GM19438 (cell line): ENCODE results near the gene EXOC6B.

Experiments
- ATAC-seq: cut with Tn5 transposase; IDR thresholded peaks from one replicate; pipeline ENCODE4 v1.9.1; 2021; ENCODE audit warnings: low read depth; ENCODE audit not compliant: unreplicated experiment

The EXOC6B gene

DNA sequence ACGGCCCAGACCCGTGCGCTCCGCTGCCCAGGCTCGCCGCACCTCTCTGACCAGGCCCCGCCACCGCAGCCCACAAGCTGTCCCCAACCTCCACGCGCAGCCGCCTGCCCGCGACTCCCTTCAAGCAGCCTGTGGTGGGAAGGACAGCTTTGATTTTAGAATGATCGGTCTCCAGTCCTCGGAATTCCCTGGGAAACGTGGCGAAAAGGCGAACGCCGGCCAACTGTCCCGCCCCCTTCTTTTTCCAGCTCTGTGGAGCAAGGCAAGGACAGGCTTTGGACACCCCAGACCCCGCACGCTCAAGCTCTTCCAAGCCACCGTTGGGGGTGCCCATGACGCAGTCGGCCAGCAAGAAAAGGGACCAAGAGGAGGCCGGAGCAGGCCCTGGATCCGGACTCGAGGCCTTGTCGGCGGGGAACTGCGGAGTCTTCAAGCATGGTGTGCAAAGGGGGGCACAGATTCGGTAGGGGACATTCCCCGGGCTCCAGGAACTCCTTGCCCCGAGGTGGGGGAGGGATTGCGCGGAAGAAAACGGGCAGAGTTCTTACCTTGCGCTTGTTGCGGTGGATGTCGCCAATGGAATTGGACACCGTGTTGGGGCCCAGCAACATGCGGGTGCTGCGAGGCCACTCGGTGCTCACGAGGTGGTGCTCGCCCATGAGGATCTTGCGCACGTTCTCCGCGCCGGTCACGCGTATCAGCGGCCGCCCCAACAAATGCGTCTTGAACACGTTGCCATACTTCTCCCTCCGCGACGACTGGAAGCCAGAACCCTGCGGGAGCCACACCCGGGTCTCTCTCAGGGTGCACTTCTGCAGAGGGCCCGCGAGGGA lies 682.2 kb downstream of the EXOC6B start:
- no peak for ATAC-seq

DNA sequence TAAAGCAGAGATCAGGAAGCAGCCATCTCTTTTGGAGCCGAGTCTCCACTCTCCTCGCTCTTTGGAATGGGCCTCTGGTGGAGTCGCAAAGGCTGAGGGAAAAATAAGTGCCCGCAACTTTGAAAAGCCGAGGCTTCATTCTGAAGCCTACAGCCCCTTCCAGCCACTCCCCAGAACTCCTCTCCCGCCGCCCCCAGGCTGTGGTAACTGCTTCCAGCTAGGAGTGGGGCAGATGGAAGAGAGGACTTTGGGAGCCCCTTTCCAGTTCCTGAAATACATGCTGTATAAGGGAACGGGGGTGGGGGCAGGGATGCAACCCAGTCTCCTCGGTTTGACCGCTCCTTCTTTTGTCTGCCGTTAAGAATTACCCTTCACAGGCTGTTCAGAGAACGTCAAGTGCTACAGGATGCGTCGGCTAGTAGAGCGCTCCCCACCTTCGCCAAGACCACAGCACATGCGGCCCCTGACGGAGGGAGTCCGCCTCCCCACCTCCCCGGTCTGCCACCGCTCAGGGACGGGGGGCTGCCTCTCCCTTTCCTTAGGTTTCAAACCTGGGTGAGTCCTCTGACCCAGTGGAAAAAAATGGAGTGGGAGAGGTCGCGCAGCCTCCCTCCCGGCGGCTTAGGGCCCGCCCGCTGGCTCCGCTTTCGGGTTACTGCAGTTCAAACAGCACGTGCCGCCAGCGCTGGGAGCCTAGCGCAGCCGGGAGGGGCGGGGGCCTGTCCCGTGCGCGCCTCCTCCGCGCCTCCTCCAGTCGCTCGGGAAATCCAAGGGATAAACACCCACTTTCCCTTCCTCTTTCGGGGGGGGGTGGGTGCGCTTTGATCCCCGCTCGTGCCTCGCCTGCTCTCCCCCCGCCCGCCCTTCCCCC lies 683.0 kb downstream of the EXOC6B start:
- ATAC-seq = no peak

DNA sequence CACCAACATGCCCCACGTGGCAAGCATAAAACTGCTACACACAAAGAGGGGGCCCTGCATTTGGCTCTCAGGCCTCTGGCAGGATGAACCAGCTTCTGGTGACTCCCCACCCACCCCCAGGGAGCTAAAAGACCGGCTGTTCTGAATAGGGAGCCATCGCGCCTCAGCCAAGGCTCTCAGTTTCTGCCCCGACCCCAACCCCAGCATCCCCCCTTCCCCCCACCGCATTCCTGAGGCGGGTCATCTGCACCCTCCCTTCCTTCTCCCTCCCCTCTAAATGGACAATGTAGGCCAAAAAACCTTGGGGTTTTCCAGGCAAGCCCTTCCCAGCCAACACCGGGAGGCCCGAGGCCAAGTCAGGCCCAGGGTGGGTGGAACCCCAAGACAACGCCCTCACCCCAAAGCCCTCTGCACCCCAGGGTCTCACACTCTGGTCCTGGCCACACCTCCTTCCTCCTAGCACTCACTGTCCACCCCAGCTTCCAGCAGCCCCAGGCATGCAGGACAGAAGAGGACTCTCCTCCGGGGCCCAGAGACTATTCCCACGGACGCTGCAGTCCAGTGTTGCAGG lies 683.9 kb downstream of the EXOC6B start:
- no peak for ATAC-seq

DNA sequence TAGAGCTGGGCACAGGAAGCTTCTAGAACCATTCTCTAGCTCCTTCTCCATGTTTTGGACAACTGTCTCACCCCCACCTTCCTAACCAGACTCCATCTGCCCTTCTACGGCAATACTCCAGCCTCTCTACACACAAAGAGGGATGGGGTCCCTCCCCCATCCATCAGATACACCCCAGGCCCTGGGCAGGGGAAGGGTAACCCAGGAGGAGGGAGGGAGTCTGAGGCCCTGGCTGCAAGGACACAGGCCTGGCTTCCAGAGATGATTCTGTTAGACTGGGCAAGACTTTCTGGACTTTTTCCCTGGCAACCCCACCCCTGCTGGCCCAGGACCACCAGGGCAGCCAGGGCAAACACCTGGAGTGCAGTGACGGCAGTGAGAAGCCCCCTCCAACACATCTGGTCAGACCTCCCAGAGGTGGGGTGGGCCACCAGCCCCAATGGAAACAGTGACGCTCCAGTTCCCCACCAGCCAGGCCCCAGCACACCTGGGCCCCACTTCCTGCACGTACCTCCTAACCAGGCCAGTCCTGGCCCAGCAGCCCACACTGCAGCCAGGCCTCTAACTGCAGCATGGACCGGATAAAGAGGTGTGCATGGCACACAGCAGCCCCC lies 684.7 kb downstream of the EXOC6B start:
- no peak for ATAC-seq

DNA sequence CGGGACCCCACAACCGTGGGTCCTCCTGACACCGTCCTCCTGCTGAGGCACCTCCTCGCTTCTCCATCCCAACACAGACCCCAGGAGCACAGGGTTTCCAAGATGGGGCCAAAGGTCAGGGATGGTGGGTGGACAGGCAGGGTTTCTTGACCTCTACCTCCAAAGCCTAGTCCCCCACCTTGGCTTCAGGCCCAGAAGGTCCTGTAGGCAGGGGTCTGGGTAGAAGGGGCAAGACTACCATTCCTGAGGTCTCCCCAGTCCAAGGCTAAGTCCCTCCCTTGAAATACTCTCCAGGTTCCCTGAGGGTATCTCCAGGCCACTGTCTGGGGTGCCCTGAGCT lies 685.2 kb downstream of the EXOC6B start:
- no peak for ATAC-seq

DNA sequence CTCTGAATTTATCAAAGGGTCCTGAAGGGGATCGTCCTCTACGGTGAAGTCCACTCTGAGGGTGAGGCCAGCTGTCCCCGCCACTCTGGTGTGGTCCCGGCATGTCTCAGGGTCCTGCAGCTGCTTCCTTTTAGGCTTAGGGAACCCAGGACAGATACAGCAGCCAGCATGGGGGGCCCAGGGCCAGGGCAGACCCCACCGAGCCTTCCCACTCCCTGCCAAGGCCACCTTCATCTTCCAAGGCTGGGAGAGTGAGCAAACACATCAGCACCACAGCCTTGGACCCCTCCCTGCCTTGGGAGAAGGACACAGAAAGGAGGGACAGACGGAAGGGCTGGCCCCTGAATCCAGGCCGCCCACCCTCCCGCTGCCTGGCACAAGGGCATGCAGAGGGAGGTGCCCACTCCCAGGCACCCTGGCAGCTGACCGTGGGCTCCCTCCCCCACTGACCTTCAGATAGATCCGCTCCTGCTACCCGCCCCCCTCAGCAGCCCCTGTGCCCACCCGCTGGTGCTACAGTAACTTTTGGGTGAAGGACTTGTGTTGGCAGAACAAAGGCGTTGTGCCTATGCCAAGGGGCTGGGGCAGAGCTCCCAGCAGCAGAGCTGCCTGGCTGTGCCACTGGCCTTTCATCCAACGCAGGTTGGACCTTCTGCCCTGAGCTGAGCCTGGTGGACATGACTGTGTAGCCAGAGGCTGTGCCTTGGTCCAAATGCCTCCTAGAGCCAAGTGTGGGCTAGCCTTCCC lies 685.8 kb downstream of the EXOC6B start:
- no peak for ATAC-seq

DNA sequence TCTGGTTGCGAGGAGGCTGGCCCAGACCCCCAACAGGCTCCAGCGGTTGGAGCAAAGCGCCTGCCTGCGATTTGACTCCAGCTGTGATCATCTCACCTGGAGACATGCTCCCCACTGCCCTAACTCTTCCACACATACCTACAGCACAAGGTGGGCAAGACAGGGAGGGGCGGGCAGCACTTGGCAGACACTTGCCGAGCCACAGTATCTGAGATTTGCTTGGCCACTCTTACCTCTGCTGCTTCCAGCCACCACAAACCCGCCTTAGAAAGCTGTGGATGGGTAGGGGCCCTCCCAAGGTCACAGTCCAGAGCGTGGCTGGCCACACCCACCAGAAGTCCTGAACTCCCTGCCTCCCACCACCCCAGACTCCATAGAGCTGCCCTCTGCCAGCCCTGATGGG lies 686.4 kb downstream of the EXOC6B start:
- no peak for ATAC-seq

DNA sequence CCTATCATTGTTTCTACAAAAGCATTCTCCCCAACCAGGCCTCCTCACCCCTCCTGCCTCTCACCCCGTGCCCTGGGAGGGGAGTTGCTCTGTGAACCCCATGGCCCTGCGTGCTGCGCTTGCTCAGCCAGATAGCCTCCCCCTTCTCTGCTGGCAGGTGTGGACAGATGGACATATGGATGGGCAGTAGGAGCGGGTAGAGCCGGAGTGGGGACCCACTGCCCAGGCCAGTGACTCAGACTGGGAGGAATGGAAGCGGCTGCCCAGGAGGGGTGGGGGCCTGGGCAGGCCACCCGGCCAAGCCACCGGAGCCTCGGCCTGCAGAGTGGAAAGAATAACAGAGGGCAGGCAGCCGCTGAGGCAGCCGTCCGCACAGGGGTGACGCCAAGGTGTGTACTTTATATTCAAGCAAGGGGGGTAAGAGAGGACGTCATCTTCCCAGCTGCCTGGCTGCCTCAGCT lies 686.9 kb downstream of the EXOC6B start:
- no peak for ATAC-seq

DNA sequence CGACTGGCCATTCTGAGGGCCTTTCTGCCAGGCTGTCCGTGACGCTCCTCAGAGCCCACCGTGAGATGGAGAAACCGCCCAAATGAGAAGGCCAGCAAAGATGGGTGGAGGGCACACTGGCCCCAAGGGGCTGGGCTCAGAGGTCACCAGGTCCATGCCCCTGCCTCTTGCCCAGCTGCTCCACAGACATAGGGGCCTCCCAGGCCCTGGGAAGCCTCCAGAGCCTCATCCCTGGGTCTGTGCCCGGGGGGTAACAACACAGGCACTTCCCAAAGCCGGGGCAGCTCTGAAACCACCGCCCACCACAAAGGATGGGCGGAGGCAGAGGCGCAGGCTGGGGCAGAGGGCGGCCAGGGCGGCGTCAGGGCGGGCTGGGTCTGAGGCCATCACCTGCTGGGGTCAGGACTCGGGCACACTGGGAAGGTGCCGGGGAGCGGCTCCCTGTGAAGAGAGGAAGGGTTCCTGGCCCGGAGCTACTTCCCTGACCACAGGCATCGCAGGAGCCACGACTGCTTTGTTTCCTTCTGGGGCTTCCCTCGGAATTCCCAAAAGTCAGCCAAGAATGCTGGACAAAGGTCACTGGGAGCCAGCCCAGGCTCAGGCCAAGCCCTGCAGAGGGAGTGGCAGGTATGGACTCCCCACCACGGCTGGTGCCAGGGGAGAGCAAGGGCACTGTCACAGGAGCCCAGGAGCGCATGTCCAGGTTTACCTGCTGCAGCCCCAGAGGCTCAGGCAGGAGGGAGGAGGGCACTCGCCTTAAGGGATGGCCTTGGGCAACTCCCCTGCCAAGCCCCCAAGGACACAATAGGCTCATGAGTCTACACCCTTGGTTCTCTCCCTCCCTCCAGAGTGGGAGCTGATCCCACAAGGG lies 687.6 kb downstream of the EXOC6B start:
- no peak for ATAC-seq

DNA sequence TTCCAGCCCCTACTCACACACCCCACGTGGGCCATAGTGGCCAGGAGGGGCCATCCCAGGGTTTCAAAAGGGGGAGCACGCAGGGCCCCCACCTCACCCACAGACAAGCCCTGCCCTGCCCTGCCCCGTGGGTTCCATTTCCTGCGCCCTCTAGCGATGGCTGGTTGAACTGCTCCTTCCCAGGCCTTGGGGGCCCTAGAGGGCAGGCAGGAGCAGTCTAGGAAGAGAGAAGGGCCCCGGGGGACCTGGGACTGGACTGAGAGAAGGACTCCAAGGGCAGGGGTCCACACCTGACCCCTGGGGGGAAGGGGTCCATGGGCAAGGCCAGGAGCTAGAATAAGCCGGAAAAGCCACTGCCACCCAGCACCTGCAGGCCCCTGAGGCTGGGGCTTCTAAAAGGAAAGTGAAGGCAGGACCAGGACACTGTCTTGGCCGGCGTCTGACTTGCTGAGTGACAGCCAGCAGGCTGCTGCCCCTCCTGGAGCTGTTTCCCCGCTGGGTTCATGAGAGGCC lies 688.3 kb downstream of the EXOC6B start:
- peak; percentile 85 for ATAC-seq

DNA sequence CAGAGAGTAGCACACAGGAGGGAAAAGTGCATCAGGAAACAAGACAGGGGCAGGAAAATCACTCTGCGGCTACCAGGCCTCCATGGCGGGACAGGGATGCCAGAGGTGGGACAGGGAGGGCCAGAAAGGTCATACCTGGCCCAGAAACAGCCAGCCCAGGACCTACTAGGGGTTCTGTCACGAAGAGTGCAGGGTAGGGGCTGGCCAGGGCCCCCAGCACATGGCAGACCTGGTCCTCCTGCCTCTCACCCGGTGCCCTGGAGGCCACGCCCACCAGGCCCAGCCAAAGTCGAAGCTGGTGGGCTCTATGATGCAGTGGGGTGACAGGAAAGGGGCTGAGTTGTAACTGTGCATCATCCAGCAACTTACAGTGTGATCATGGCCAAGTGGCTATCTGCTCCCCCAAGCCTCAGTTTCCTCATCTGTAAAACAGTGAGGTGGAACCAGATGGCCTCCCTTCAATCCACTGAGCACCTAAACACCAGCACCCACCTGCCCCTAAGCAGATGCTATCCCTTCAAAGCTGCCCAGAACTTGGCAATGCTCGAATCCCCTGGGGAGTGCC lies 688.8 kb downstream of the EXOC6B start:
- ATAC-seq = peak; percentile 34

DNA sequence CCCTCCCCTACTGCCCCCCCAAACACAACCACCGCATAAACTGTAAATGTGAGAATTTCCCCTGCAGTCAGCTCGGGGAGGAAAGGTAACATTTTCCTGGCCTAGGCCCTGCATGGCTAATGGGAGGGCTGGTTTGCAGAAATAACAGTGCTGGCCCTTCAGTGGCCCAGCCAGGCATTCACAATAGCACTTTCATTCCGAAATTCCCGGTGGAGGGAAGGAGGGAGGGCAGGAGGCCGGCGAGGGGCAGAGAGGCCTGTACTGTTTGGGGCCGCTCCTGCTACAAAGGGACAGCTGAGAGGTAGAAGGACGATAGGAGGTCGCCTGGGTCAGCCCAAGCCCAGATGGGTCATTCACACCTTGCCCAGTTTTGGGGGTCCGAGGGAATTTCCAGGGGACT lies 689.5 kb downstream of the EXOC6B start:
- ATAC-seq = no peak

DNA sequence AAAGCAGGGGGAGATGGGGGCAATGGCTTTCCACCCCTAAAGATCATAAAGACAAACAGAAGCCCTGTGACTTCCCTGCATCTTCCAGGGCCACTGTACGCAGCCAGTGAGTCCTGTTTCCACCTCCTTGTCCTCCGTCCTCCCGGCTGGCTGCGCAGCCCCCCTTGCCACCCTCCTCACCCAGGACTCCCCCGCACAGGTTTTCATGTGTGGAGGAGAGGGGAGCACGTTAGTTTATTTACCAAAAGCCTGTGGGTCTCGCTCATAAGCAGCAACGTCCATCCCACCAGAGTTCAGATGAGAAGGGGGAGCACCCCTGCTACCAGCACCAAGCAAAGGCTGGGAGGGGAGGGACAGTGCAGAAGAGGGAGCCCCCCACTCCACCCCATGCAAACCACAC lies 689.9 kb downstream of the EXOC6B start:
- ATAC-seq = no peak

DNA sequence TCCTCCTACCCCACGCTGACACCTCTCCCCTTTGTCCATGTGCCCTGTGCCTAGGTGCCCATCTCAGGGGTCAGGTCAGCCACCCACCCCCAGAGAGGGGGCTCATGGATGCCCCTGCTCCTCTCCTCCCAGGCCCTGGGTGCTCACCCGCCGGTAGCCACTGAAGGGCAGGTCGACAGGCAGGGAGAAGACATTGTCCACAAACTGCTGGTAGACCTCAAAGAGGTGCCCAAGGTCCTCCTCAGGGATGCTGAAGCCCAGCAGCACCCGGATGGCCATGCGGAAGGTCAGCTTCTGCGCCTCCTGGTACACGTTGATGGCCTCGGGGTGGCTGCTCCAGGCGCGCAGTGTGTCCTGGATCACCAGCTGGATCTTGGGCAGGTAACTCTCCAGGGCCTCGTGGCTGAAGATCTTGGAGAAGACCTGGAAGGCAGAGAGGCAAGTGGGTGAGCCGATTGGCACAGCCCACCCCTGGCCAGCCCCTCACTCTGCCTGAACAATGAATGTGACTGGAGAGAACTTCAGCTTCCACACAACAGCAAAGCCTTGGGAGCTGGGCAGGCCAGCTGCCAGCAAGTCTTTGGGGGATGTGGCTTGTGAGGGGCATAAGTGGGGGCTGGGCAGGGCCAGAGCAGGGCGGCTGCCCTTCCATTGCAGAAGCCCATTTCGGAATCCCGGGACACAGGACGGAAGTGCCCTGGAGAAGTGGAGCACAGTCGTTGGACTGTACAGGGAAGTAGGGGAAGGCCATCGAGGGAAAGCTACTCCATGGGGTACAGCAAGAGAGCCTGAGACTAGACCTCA lies 690.6 kb downstream of the EXOC6B start:
- no peak for ATAC-seq

DNA sequence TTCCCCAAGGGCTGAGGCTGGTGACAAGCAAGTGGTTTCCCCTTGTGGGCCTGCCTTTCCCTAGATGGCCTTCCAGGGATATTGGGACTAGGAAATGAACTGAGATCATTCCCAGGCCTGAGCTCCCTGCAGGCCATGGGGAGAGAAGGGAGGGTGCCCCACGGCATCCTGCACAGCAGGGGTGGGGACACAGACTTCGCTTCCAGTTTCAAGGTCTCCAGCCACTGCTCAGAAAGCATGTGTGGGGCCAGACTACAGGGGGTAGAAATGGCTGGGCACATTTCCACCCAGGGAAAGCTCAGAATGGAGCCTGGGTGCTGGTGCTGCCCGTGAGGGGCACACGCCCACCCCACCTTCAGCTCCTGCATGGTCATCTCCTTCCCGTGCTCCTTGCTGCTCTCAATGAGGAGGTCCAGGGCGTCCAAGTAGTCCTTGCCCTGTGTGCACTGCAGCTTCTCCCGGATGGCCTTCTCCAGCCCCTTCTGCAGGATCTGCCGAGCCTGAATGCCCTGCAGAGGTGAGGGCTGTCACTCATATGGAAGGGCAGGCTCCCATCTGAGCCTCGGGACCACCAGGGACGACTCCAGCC lies 691.3 kb downstream of the EXOC6B start:
- no peak for ATAC-seq

DNA sequence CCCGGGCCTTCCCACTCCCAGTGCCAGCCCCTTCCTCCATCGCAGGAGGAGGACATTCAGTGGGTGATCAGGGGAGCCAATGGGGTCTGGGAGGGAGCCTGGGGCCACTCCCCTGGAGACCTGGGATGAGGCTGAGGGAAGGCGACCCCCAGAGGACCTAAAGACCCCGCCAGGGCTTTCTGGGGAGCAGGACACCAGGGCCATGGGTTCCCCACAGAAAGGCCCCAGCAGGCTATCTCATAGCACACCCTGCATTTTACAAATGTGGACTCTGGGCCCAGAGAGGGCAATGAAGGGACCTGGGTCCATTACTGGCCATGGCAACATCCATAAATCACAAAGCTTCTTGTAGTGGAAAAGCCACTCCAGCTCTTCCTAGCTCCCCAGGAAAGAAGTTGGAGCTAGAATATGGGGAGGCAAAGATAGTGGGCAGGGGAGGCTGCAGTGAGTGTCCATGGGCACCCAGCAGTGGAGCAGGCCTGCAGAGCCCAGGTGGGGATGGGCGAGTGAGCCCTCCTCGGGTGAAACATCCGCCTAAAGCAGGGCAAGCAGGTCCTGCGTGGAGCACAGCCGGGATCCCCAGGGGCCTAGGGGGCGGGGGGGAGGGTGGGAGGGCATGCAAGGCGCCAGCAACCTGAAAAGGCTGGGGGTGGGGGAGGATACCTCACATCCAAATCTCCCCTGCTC lies 692.0 kb downstream of the EXOC6B start:
- ATAC-seq = no peak
